GM10248 (cell line): Measurements from ENCODE around the gene SARS2.

Source experiments
- CTCF ChIA-PET: fragments of 300-600 bp; sonication (Branson Sonifier 250); formaldehyde crosslinking; extraction: SDS; loops from one replicate; lab custom pipeline; 2021; ENCODE audit warnings: antibody characterized with exemption; lab: Yijun Ruan, JAX
- POLR2A ChIA-PET: fragments of 350-650 bp; sonication (Branson Sonifier 250); formaldehyde crosslinking; extraction: SDS; loops from one replicate; lab custom pipeline; 2020; ENCODE audit warnings: antibody characterized with exemption; lab: Yijun Ruan, JAX
- DNase-seq: peaks from one replicate; pipeline ENCODE4 v3.0.0; 2012; ENCODE audit errors: extremely low spot score
- TF ChIP-seq, protein P1 (sequence below): IDR thresholded peaks from 2 replicates; pipeline ENCODE4 v1.5.1; 2012; ENCODE audit warnings: mild to moderate bottlenecking, low read depth; ENCODE audit errors: extremely low read depth, missing control alignments, control extremely low read depth

SARS2 gene

DNA sequence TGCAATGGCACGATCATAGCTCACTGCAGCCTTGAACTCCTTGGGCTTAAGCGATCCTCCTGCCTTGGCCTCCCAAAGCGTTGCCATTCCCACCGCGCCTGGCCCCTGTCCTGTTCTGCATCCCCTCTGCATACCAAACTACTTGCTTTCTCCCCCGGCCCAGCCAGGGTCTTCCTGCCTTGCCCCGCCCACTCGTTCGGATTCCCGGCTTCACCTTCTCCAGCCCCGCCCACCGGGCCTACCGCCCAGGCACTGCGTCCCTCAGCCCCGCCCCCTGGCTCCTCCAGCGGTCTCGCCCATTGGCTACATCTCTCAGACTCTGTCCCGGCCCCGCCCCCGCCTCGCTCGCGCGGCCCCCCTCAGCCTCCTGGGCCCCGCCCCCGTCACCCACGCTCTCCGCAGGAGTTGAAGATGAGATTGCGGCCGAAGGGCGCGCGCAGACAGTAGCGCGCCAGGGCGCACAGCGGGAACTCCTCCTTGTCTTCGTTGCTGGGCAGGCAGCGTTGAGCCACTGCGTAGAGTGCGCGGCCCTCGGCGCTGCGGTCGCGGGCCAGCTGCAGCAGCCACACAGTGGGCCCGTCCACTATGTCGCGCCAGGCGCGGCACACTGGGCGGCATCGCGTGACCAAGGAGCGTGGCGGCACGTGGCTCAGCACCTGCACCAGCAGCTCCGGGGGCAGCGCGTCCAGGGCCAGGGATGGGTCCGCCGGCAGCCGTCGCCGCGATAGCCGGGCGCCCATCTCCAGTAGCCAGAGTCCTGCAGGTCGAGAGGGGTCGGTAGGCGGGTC, 19.2 kb upstream of the SARS2 start:
- ChIA-PET POLR2A (interaction anchor here (0.7 kb wide), 1 partner anchor 322 kb away, joined by 3 read pairs; no protein-coding TSS in a partner anchor), CTCF (interaction anchor here (1.4 kb wide), 1 partner anchor 536 kb away, joined by 3 read pairs; no protein-coding TSS in a partner anchor)
- TF ChIP-seq, protein P1, sequence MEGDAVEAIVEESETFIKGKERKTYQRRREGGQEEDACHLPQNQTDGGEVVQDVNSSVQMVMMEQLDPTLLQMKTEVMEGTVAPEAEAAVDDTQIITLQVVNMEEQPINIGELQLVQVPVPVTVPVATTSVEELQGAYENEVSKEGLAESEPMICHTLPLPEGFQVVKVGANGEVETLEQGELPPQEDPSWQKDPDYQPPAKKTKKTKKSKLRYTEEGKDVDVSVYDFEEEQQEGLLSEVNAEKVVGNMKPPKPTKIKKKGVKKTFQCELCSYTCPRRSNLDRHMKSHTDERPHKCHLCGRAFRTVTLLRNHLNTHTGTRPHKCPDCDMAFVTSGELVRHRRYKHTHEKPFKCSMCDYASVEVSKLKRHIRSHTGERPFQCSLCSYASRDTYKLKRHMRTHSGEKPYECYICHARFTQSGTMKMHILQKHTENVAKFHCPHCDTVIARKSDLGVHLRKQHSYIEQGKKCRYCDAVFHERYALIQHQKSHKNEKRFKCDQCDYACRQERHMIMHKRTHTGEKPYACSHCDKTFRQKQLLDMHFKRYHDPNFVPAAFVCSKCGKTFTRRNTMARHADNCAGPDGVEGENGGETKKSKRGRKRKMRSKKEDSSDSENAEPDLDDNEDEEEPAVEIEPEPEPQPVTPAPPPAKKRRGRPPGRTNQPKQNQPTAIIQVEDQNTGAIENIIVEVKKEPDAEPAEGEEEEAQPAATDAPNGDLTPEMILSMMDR: no peak
- DNase-seq: peak; percentile 90

DNA sequence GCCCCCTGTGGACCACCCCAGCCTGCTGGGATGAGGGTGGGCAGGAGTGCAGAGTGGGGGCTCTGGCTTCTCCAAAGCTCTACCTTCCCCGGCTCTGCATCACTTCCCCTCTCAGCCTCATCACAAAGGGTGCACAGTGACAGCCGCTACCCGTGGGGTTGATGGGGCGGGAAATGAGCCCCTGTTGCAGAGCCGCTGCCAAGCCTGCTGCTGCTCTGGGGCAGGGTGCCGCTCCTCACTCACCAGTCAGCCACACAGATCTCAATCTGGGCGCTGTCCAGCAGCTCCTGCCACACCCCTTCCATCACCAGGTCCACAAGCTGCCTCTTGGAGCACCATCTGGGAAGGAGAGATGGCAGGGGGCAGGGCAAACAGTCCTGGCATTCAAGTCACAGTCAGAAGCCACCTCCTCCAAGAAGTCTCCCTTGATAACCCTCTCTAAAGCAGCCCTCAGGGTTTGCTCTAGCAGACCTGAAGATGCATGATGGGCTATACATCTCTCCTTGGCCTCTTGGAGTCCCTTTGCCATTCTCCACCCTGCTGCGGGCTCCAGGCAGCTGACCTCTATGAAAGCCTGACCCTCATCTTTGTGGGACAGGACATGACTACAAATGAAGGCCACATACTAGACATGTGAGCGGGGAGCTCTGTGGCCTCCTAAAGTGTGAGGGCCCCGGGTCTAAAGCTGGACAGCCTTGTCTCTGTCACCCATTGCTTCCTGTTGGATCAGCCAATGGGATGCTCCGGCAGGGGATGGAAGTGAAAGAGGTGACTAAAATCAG, 15.9 kb upstream of the SARS2 start:
- TF ChIP-seq, protein P1: no peak
- DNase-seq: no peak
- ChIA-PET CTCF (interaction anchor here (1.1 to 1.3 kb wide), 3 partner anchors 16 to 17 kb away, joined by 4 read pairs; partner anchors contain the start of genes MRPS12 and SARS2), POLR2A (no interaction called here)

DNA sequence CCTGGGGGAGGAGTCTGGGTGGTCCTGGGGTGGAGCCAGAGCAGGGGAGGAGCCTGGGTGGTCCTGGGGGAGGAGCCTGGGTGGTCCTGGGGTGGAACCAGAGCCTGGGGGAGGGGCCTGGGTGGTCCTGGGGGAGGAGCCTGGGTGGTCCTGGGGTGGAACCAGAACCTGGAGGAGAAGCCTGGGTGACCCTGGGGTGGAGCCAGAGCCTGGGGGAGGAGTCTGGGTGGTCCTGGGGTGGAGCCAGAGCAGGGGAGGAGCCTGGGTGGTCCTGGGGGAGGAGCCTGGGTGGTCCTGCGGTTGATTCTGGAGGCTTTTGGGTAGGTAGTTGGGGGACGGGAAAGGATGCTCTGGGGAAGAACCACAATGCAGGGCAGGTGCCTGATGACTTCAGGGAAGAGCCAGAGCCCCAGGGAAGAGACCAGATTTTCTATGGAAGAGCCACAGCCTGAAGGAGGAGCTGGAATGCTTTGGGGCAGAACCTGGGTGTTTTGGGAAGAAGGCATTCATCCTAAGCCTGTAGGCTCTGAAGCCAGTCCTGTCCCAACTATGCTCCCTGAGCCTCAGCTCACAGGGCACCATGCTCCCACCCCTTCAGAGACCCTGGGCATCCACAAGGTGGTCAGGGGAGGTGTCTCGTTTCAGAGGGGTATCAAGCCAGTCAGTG, 15.1 kb upstream of the SARS2 start:
- POLR2A ChIA-PET: no interaction called here
- no peak for DNase-seq
- TF ChIP-seq, protein P1: no peak
- CTCF ChIA-PET: interaction anchor here (2.1 to 2.7 kb wide), 2 partner anchors 15 to 543 kb away, joined by 9 to 12 read pairs; partner anchors contain the start of genes FAM98C, MRPS12 and SARS2

DNA sequence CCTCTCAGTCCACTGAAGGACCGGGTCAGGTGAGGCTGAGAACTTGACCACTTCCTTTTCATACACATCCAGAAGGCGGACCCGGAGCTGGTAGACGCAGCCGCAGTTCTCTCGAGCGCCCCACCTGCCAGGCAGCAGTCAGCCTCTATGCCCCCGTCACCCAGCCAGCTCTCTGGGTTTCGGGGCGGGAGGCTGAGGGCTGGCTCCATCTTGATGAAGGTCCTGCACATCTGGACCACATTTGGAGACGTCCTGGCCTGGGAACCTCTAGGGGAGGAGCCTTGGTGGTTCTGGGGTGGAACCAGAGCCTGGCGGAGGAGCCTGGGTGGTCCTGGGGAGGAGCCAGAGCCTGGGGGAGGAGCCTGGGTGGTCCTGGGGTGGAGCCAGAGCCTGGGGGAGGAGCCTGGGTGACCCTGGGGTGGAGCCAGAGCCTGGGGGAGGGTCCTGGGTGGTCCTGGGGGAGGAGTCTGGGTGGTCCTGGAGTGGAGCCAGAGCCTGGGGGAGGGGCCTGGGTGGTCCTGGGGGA, 14.5 kb upstream of the SARS2 start:
- TF ChIP-seq, protein P1: no peak
- CTCF ChIA-PET: interaction anchor here (1.4 to 2.7 kb wide), 4 partner anchors 12 to 542 kb away, joined by 3 to 12 read pairs (median 8); partner anchors contain the start of genes FAM98C, MRPS12 and SARS2
- POLR2A ChIA-PET: no interaction called here
- no peak for DNase-seq

DNA sequence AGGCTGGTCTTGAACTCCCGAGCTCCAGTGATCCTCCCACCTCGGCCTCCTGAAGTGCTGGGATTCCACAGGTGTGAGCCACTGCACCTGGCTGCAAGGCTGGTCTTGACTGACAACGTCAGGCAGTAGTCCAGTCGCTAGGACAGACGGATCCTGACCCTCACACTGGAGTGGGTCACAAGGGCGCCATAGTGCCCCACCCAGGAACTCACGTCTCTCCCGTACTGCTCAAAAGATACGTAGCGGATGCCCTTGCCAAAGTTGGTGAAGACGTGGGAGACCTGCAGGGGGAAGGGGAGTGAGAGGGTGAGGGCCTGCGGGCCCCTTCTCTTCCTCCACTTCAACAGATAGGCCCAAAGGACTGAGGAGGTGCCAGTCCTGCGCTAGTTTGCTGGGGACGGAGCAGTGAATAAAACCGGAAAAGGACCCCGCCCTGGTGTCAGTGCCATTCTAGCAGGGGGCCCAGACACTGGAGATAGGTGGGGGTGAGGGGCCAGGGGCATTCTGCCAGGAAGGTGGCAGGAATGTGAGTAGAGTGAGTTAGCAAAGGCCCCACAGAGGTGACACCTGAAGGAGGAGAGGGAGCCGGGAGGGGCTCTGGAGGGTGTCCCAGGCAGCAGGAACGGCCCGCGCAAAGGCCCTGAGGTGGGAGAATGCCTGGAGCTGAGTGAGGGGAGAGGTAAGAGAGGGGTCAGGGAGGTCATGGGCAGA, 12.1 kb upstream of the SARS2 start:
- POLR2A ChIA-PET: no interaction called here
- TF ChIP-seq, protein P1: no peak
- DNase-seq: peak; percentile 3
- CTCF ChIA-PET: interaction anchor here (1.0 to 2.7 kb wide), 3 partner anchors 10 to 540 kb away, joined by 3 to 9 read pairs (median 8); partner anchors contain the start of genes FAM98C, MRPS12 and SARS2
